ENCODE measurements around the gene ST7L.

The ST7L gene

GRCh38 chr1:112478314-112478713 is 140.6 kb downstream of the ST7L start:
- no peak for DNase-seq

DNA sequence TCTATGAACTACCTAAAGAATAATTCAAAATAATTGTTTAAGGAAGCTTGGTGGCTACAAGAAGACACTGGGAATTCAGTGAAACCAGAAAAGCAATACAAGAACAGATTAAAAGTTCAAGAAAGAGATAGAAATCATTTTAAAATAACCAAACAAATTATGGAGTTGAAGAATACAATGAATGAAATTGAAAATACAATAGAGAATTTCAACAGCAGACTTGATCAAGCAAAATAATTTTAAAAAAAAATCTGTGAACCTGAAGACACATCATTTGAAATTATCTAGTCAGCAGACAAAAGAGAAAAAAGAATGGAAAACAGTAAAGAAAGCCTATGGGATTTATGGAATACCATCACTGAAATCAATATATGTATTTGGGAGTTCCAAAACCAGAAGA is 141.4 kb downstream of the ST7L start:
- DNase-seq, result no peak

Data from fibroblast of skin of right biceps (primary cell).